SK-N-DZ (cell line): ENCODE data around the gene EML1.

Source experiments
- DNase-seq: peaks from one replicate; pipeline ENCODE4 v3.0.0-alpha.2; 2015; ENCODE audit warnings: low spot score

The EML1 gene

GRCh38 chr14:99822800-99823455 is 29.7 kb downstream of the EML1 start:
- no peak for DNase-seq

- DNase-seq: no peak
These were observed 31.6 kb downstream of the EML1 start for GRCh38 chr14:99824776-99825175.

- DNase-seq: no peak
These were observed 36.2 kb downstream of the EML1 start for GRCh38 chr14:99829450-99829849.

GRCh38 chr14:99831303-99831702 is 38.1 kb downstream of the EML1 start:
- DNase-seq: no peak

- no peak for DNase-seq
These were observed 38.9 kb downstream of the EML1 start for GRCh38 chr14:99831903-99832685.

GRCh38 chr14:99837822-99838221 is 44.6 kb downstream of the EML1 start:
- no peak for DNase-seq

- no peak for DNase-seq
These were observed 45.5 kb downstream of the EML1 start for GRCh38 chr14:99838639-99839134.

GRCh38 chr14:99839696-99840095 is 46.5 kb downstream of the EML1 start:
- no peak for DNase-seq

- no peak for DNase-seq
These were observed 47.1 kb downstream of the EML1 start for GRCh38 chr14:99840265-99840664.

- DNase-seq: no peak
These were observed 47.6 kb downstream of the EML1 start for GRCh38 chr14:99840774-99841305.

- no peak for DNase-seq
These were observed 48.3 kb downstream of the EML1 start for GRCh38 chr14:99841436-99842071.

- DNase-seq: no peak
These were observed 48.9 kb downstream of the EML1 start for GRCh38 chr14:99842141-99842540.

GRCh38 chr14:99846808-99847207 is 53.6 kb downstream of the EML1 start:
- no peak for DNase-seq

GRCh38 chr14:99850709-99851108 is 57.5 kb downstream of the EML1 start:
- no peak for DNase-seq

GRCh38 chr14:99852578-99852977 is 59.4 kb downstream of the EML1 start:
- DNase-seq: no peak

- DNase-seq: no peak
These were observed 60.0 kb downstream of the EML1 start for GRCh38 chr14:99853206-99853605.

GRCh38 chr14:99854831-99855230 is 61.6 kb downstream of the EML1 start:
- DNase-seq: no peak

- DNase-seq: no peak
These were observed 62.1 kb downstream of the EML1 start for GRCh38 chr14:99855271-99855670.

- DNase-seq: no peak
These were observed 64.3 kb downstream of the EML1 start for GRCh38 chr14:99857551-99857950.

- no peak for DNase-seq
These were observed 67.0 kb downstream of the EML1 start for GRCh38 chr14:99860219-99860618.

- DNase-seq: no peak
These were observed 68.9 kb downstream of the EML1 start for GRCh38 chr14:99862136-99862535.

- no peak for DNase-seq
These were observed 69.8 kb downstream of the EML1 start for GRCh38 chr14:99863059-99863458.
